H9 (cell line): Measurements from ENCODE around the gene CDC42. TPM values are rescaled to one million over a fixed set of nuclear protein-coding genes. Genes with fewer than 3 reads are reported as not detected.

Experiments used
- DNase-seq: peaks from one replicate; pipeline ENCODE4 v3.0.0-alpha.2; 2017
- H2AFZ ChIP-seq: one replicate; pipeline ENCODE4 v1.6.1; 2013; ENCODE audit warnings: mild to moderate bottlenecking, low read length, control low read depth, moderate library complexity
- H2AK5ac ChIP-seq: 2 replicates; pipeline ENCODE4 v1.6.1; 2013; ENCODE audit warnings: low read length, control low read depth, mixed read lengths; ENCODE audit not compliant: insufficient read length
- H2BK120ac ChIP-seq: one replicate; pipeline ENCODE4 v1.6.1; 2013; ENCODE audit warnings: low read depth, mild to moderate bottlenecking, low read length, control low read depth, inconsistent platforms; ENCODE audit not compliant: poor library complexity, severe bottlenecking
- H2BK12ac ChIP-seq: 2 replicates; pipeline ENCODE4 v1.6.1; 2013; ENCODE audit warnings: low read length, control low read depth, mixed read lengths, low read depth; ENCODE audit not compliant: insufficient read length
- H2BK15ac ChIP-seq: 2 replicates; pipeline ENCODE4 v1.6.1; 2013; ENCODE audit warnings: low read depth, low read length, control low read depth
- H2BK20ac ChIP-seq: one replicate; pipeline ENCODE4 v1.6.1; 2013; ENCODE audit warnings: low read depth, mild to moderate bottlenecking, low read length, control low read depth, inconsistent platforms; ENCODE audit not compliant: poor library complexity, severe bottlenecking
- H2BK5ac ChIP-seq: 2 replicates; pipeline ENCODE4 v1.6.1; 2013; ENCODE audit warnings: low read length, control low read depth, mixed read lengths; ENCODE audit not compliant: insufficient read length
- H3K14ac ChIP-seq: 2 replicates; pipeline ENCODE4 v1.6.1; 2013; ENCODE audit warnings: low read length, control low read depth; ENCODE audit not compliant: insufficient read depth
- H3K18ac ChIP-seq: 2 replicates; pipeline ENCODE4 v1.6.1; 2013; ENCODE audit warnings: low read depth, mild to moderate bottlenecking, mixed read lengths, low read length, control low read depth; ENCODE audit not compliant: insufficient read length
- H3K23ac ChIP-seq: 2 replicates; pipeline ENCODE4 v1.6.1; 2013; ENCODE audit warnings: low read length, control low read depth, mixed read lengths, low read depth; ENCODE audit not compliant: insufficient read length
- H3K23me2 ChIP-seq: 2 replicates; pipeline ENCODE4 v1.6.1; 2013; ENCODE audit warnings: low read depth, mild to moderate bottlenecking, mixed read lengths, low read length, control low read depth; ENCODE audit not compliant: insufficient read length, poor library complexity, severe bottlenecking
- H3K27ac ChIP-seq: 2 replicates; pipeline ENCODE4 v1.5.1; 2013; ENCODE audit warnings: low read length, control low read depth, mixed read lengths, low read depth; ENCODE audit not compliant: insufficient read length
- H3K27me3 ChIP-seq: 2 replicates; pipeline ENCODE4 v1.6.1; 2013; ENCODE audit warnings: low read length, control low read depth, inconsistent platforms; ENCODE audit not compliant: insufficient read depth
- H3K4ac ChIP-seq: 2 replicates; pipeline ENCODE4 v1.6.1; 2013; ENCODE audit warnings: low read depth, mild to moderate bottlenecking, control low read depth, inconsistent platforms, low read length, moderate library complexity
- H3K4me1 ChIP-seq: 2 replicates; pipeline ENCODE4 v1.6.1; 2013; ENCODE audit warnings: low read length, control low read depth, inconsistent platforms; ENCODE audit not compliant: insufficient read depth
- H3K4me2 ChIP-seq: 2 replicates; pipeline ENCODE4 v1.6.1; 2013; ENCODE audit warnings: low read length, control low read depth, mixed read lengths; ENCODE audit not compliant: insufficient read length, insufficient read depth
- H3K56ac ChIP-seq: 2 replicates; pipeline ENCODE4 v1.6.1; 2013; ENCODE audit warnings: low read depth, mild to moderate bottlenecking, mixed read lengths, low read length, control low read depth; ENCODE audit not compliant: insufficient read length
- H3K79me1 ChIP-seq: 2 replicates; pipeline ENCODE4 v1.6.1; 2013; ENCODE audit warnings: low read depth, mild to moderate bottlenecking, moderate library complexity, low read length, control low read depth, inconsistent platforms; ENCODE audit not compliant: insufficient read depth, poor library complexity, severe bottlenecking
- H3K79me2 ChIP-seq: 2 replicates; pipeline ENCODE4 v1.6.1; 2013; ENCODE audit warnings: low read length, control low read depth, inconsistent platforms; ENCODE audit not compliant: insufficient read depth
- H3K9ac ChIP-seq: 2 replicates; pipeline ENCODE4 v1.6.1; 2013; ENCODE audit warnings: low read length, control low read depth, mixed read lengths; ENCODE audit not compliant: insufficient read length; ENCODE audit errors: extremely low read depth
- H3K9me3 ChIP-seq: one replicate; pipeline ENCODE4 v1.6.1; 2013; ENCODE audit warnings: low read depth, low read length, inconsistent platforms; ENCODE audit not compliant: control insufficient read depth
- H3T11ph ChIP-seq: one replicate; pipeline ENCODE4 v1.6.1; 2013; ENCODE audit warnings: mild to moderate bottlenecking, low read length, control low read depth, inconsistent platforms
- H4K20me1 ChIP-seq: one replicate; pipeline ENCODE4 v1.6.1; 2013; ENCODE audit not compliant: control insufficient read depth, insufficient read length, insufficient read depth
- H4K5ac ChIP-seq: 2 replicates; pipeline ENCODE4 v1.6.1; 2013; ENCODE audit warnings: low read depth, mild to moderate bottlenecking, mixed read lengths, low read length, control low read depth; ENCODE audit not compliant: insufficient read length
- H4K8ac ChIP-seq: replicated peaks from 2 replicates; pipeline ENCODE4 v1.6.1; 2013; ENCODE audit warnings: low read length, control low read depth, mixed read lengths, low read depth; ENCODE audit not compliant: insufficient read length
- H4K91ac ChIP-seq: 2 replicates; pipeline ENCODE4 v1.6.1; 2013; ENCODE audit warnings: low read depth, mild to moderate bottlenecking, moderate library complexity, mixed read lengths, low read length, control low read depth; ENCODE audit not compliant: insufficient read length
- H3K27ac Mint-ChIP-seq, 3 experiments: 2 replicates in 2 of 3; 3 replicates in 1 of 3; pipeline ENCODE4 v1.8.0; 2020 to 2021; ENCODE audit warnings: mixed read lengths in 3 of 3, mild to moderate bottlenecking in 1 of 3, moderate library complexity in 1 of 3
- H3K27me3 Mint-ChIP-seq: 2 replicates; pipeline ENCODE4 v1.8.0; 2021; ENCODE audit warnings: low read depth, mild to moderate bottlenecking, moderate library complexity, mixed read lengths
- H3K36me3 Mint-ChIP-seq, 3 experiments: 2 replicates in 2 of 3; 3 replicates in 1 of 3; pipeline ENCODE4 v1.8.0; 2020 to 2021; ENCODE audit warnings: low read depth in 3 of 3, mixed read lengths in 3 of 3; ENCODE audit not compliant: insufficient read depth in 1 of 3
- H3K4me1 Mint-ChIP-seq, 2 experiments: 2 replicates each; pipeline ENCODE4 v1.8.0; 2020; ENCODE audit warnings: mixed read lengths in 2 of 2
- H3K4me3 Mint-ChIP-seq, 2 experiments: 2 replicates in 1 of 2; 3 replicates in 1 of 2; pipeline ENCODE4 v1.8.0; 2020 to 2021; ENCODE audit warnings: mild to moderate bottlenecking in 2 of 2, mixed read lengths in 2 of 2, moderate library complexity in 1 of 2
- H3K9me3 Mint-ChIP-seq, 2 experiments: 2 replicates in 1 of 2; 3 replicates in 1 of 2; pipeline ENCODE4 v1.8.0; 2020; ENCODE audit warnings: mild to moderate bottlenecking in 2 of 2, mixed read lengths in 2 of 2, moderate library complexity in 1 of 2
- CTCF ChIP-seq: fragments of 200-600 bp; sonication (generic); conservative IDR thresholded peaks from 3 replicates; pipeline ENCODE4 v1.8.0; 2021; ENCODE audit warnings: antibody characterized with exemption, mild to moderate bottlenecking
- WGBS: extraction: QIAGEN DNeasy Blood & Tissue Kit; methylation state at CpG from one replicate; pipeline ENCODE4 v1.1.7; 2013; ENCODE audit warnings: missing lambda C conversion rate, low lambda C conversion rate, mixed read lengths; ENCODE audit not compliant: insufficient read length; ENCODE audit errors: extremely low coverage; 5-methylcytosine and 5-hydroxymethylcytosine counted together
- total RNA-seq: library from RNA; stranded (reverse); gene quantifications from 2 replicates; pipeline ENCODE4 v1.2.1, GENCODE V29; 2021

The CDC42 gene
- total RNA-seq, 1 experiment from 2014 or later: 197 TPM

GRCh38 chr1:22080191-22080590 lies 27.7 kb downstream of the CDC42 start:
- H4K91ac ChIP-seq: no peak overlapping the region
- no peak overlapping the region for H3K27ac ChIP-seq
- H2BK5ac ChIP-seq: no peak overlapping the region

More at GRCh38 chr1:22080191-22080590, 27.7 kb downstream of the CDC42 start:
- Histone ChIP-seq H3K9me3 (no peaks in the 10 kb centered on the region), H3K14ac (no peak overlapping the region), H3K23me2 (no peaks in the 10 kb centered on the region), H4K5ac (no peak overlapping the region), H2AFZ (no peak overlapping the region), H2BK15ac (no peak overlapping the region), H3K79me2 (peaks cover 12% of the 10 kb centered on the region; the same call in 1 of the 2 replicates), H3K4me1 (no peaks in the 10 kb centered on the region), H4K20me1 (no peaks in the 10 kb centered on the region), H3T11ph (no peak overlapping the region), H3K56ac (no peak overlapping the region), H3K9ac (no peak overlapping the region), H2AK5ac (no peak overlapping the region), H3K79me1 (no peaks in the 10 kb centered on the region), H3K23ac (no peak overlapping the region), H3K18ac (no peak overlapping the region), H3K4ac (no peak overlapping the region), H4K8ac (no peak overlapping the region), H2BK120ac (no peak overlapping the region), H3K4me2 (no peak overlapping the region), H2BK20ac (no peak overlapping the region), H2BK12ac (no peak overlapping the region), H3K27me3 (no peaks in the 10 kb centered on the region)
- H3K27me3 Mint-ChIP-seq: no peaks in the 10 kb centered on the region
- TF ChIP-seq CTCF: no peak
- DNase-seq: no peak
- H3K4me1 Mint-ChIP-seq: peaks cover 4 to 21% of the 10 kb centered on the region in 2 experiments
- peaks cover 1 to 41% (median 31%) of the 10 kb centered on the region in 3 experiments; a peak in 5 of 7 replicates for H3K36me3 Mint-ChIP-seq
- H3K27ac Mint-ChIP-seq: no peak overlapping the region
- no CpG with 5 or more reads among the region's 2 CpGs for WGBS
- no peak overlapping the region for H3K4me3 Mint-ChIP-seq
- H3K9me3 Mint-ChIP-seq: no peaks in the 10 kb centered on the region
